Pons (tissue), 1 donor: Measurements from ENCODE around the gene MYH11.
"Not testable (repeated sequence)": the region's sequence is repeated elsewhere in the genome, so short reads cannot be mapped to it uniquely, and the experiment has no call there.

Source experiments
- DNase-seq: peaks from one replicate; pipeline ENCODE4 v3.0.0-alpha.2; 2016; ENCODE audit warnings: low spot score

MYH11 gene

GRCh38 chr16:15749985-15750384, 106.8 kb downstream of the MYH11 start:
- DNase-seq = no peak

- no peak for DNase-seq
These were observed 107.5 kb downstream of the MYH11 start for GRCh38 chr16:15749371-15749770.

GRCh38 chr16:15748654-15749053, 108.2 kb downstream of the MYH11 start:
- no peak for DNase-seq

- no peak for DNase-seq
These were observed 108.9 kb downstream of the MYH11 start for GRCh38 chr16:15747937-15748336.

GRCh38 chr16:15746332-15746731, 110.5 kb downstream of the MYH11 start:
- no peak for DNase-seq

GRCh38 chr16:15743657-15744056, 113.2 kb downstream of the MYH11 start:
- DNase-seq = no peak

GRCh38 chr16:15742716-15743115, 114.1 kb downstream of the MYH11 start:
- DNase-seq = no peak

- no peak for DNase-seq
These were observed 115.5 kb downstream of the MYH11 start for GRCh38 chr16:15741207-15741871.

- no peak for DNase-seq
These were observed 116.9 kb downstream of the MYH11 start for GRCh38 chr16:15739950-15740349.

- no peak for DNase-seq
These were observed 117.4 kb downstream of the MYH11 start for GRCh38 chr16:15739464-15739863.

GRCh38 chr16:15737140-15737644, 119.6 kb downstream of the MYH11 start:
- no peak for DNase-seq

- no peak for DNase-seq
These were observed 120.3 kb downstream of the MYH11 start for GRCh38 chr16:15736529-15736928.

GRCh38 chr16:15735610-15736009, 121.2 kb downstream of the MYH11 start:
- DNase-seq = no peak

GRCh38 chr16:15732416-15732815, 124.4 kb downstream of the MYH11 start:
- DNase-seq = no peak

- DNase-seq = no peak
These were observed 127.7 kb downstream of the MYH11 start for GRCh38 chr16:15729152-15729551.

- DNase-seq = not testable (repeated sequence)
These were observed 129.1 kb downstream of the MYH11 start for GRCh38 chr16:15727697-15728096.

GRCh38 chr16:15726715-15727114, 130.1 kb downstream of the MYH11 start:
- DNase-seq = no peak

GRCh38 chr16:15725641-15726240, 131.1 kb downstream of the MYH11 start:
- DNase-seq = no peak

- DNase-seq = no peak
These were observed 133.0 kb downstream of the MYH11 start for GRCh38 chr16:15723808-15724207.

GRCh38 chr16:15721018-15721417, 135.8 kb downstream of the MYH11 start:
- no peak for DNase-seq

GRCh38 chr16:15716694-15717447, 140.0 kb downstream of the MYH11 start:
- DNase-seq = no peak

- no peak for DNase-seq
These were observed 141.6 kb downstream of the MYH11 start for GRCh38 chr16:15715221-15715620.
